GM23338 (cell line): Measurements from ENCODE around the gene MGAT5. TPM values are rescaled to one million over a fixed set of nuclear protein-coding genes. Genes with fewer than 3 reads are reported as not detected.

Experiments
- ATAC-seq: fragments of 200-7000 bp; cut with Tn5 transposase; 3 replicates; pipeline ENCODE4 v1.9.1; 2020
- DNase-seq: peaks from one replicate; pipeline ENCODE4 v3.0.0-alpha.2; 2015; ENCODE audit warnings: low spot score
- H2AFZ ChIP-seq: fragments of 200-600 bp; sonication (generic); 2 replicates; pipeline ENCODE4 v1.8.0; 2016; ENCODE audit warnings: antibody characterized with exemption, mild to moderate bottlenecking, moderate library complexity
- H3F3A ChIP-seq: fragments of 200-600 bp; sonication (generic); replicated peaks from 2 replicates; pipeline ENCODE4 v1.8.0; 2017; ENCODE audit warnings: antibody characterized with exemption, mixed run types, low read depth
- H3K27ac ChIP-seq: fragments of 200-600 bp; sonication (generic); 2 replicates; pipeline ENCODE4 v1.6.1; 2016; ENCODE audit warnings: low read depth
- H3K27me3 ChIP-seq: fragments of 200-600 bp; sonication (generic); 2 replicates; pipeline ENCODE4 v1.8.0; 2016; ENCODE audit warnings: mild to moderate bottlenecking, mixed run types, moderate library complexity; ENCODE audit not compliant: insufficient read depth
- H3K36me3 ChIP-seq: fragments of 200-600 bp; sonication (generic); 2 replicates; pipeline ENCODE4 v1.8.0; 2016; ENCODE audit warnings: mild to moderate bottlenecking; ENCODE audit not compliant: insufficient read depth
- H3K4me1 ChIP-seq: fragments of 200-600 bp; sonication (generic); 2 replicates; pipeline ENCODE4 v1.8.0; 2016; ENCODE audit warnings: mild to moderate bottlenecking, moderate library complexity; ENCODE audit not compliant: insufficient read depth
- H3K4me2 ChIP-seq: fragments of 200-600 bp; sonication (generic); 2 replicates; pipeline ENCODE4 v1.7.1; 2017; ENCODE audit warnings: mixed run types
- H3K4me3 ChIP-seq: fragments of 200-600 bp; sonication (generic); 2 replicates; pipeline ENCODE4 v1.6.1; 2016; ENCODE audit warnings: mixed run types
- H3K79me2 ChIP-seq: fragments of 200-600 bp; sonication (generic); replicated peaks from 2 replicates; pipeline ENCODE4 v1.8.0; 2017; ENCODE audit warnings: mild to moderate bottlenecking; ENCODE audit not compliant: insufficient read depth
- H3K9me2 ChIP-seq: fragments of 200-600 bp; sonication (generic); 2 replicates; pipeline ENCODE4 v1.8.0; 2017; ENCODE audit not compliant: insufficient read depth
- H4K20me1 ChIP-seq: fragments of 200-600 bp; sonication (generic); replicated peaks from 2 replicates; pipeline ENCODE4 v1.8.0; 2017; ENCODE audit warnings: mild to moderate bottlenecking; ENCODE audit not compliant: insufficient read depth
- H3K27ac Mint-ChIP-seq: 2 replicates; pipeline ENCODE4 v1.8.0; 2020; ENCODE audit warnings: inconsistent platforms, mild to moderate bottlenecking, moderate library complexity, mixed read lengths
- H3K27me3 Mint-ChIP-seq: 3 replicates; pipeline ENCODE4 v1.8.0; 2022; ENCODE audit warnings: low read depth, mild to moderate bottlenecking, moderate library complexity, mixed read lengths, inconsistent platforms; ENCODE audit not compliant: insufficient read depth, poor library complexity
- H3K36me3 Mint-ChIP-seq: 3 replicates; pipeline ENCODE4 v1.8.0; 2021; ENCODE audit warnings: low read depth, mild to moderate bottlenecking, inconsistent platforms, moderate library complexity, mixed read lengths
- H3K4me1 Mint-ChIP-seq: 3 replicates; pipeline ENCODE4 v1.8.0; 2020; ENCODE audit warnings: mild to moderate bottlenecking, inconsistent platforms, mixed read lengths
- H3K4me3 Mint-ChIP-seq: 3 replicates; pipeline ENCODE4 v1.8.0; 2021; ENCODE audit warnings: moderate library complexity, mild to moderate bottlenecking, inconsistent platforms, mixed read lengths
- H3K9me3 Mint-ChIP-seq: 3 replicates; pipeline ENCODE4 v1.8.0; 2020; ENCODE audit warnings: moderate library complexity, mild to moderate bottlenecking, inconsistent platforms, mixed read lengths
- CREB1 ChIP-seq: fragments of 250-450 bp; sonication (Bioruptor Pico); IDR thresholded peaks from 2 replicates; pipeline ENCODE4 v1.5.0; 2020; ENCODE audit warnings: low read depth, mild to moderate bottlenecking, moderate library complexity
- ETS1 ChIP-seq: IDR thresholded peaks from 2 replicates; pipeline ENCODE4 v1.6.1; 2016; ENCODE audit warnings: antibody characterized with exemption
- EZH2 ChIP-seq: fragments of 200-600 bp; sonication (generic); IDR thresholded peaks from one replicate; pipeline ENCODE4 v1.8.0; 2017; ENCODE audit warnings: antibody characterized with exemption, mild to moderate bottlenecking, low read depth; ENCODE audit not compliant: unreplicated experiment
- EZH2phosphoT487 ChIP-seq: fragments of 200-600 bp; sonication (generic); IDR thresholded peaks from one replicate; pipeline ENCODE4 v1.8.1; 2018; ENCODE audit warnings: antibody characterized with exemption; ENCODE audit not compliant: unreplicated experiment
- JUNB ChIP-seq: IDR thresholded peaks from one replicate; pipeline ENCODE4 v1.6.1; 2016; ENCODE audit warnings: antibody characterized with exemption; ENCODE audit not compliant: unreplicated experiment
- NANOG ChIP-seq: IDR thresholded peaks from 2 replicates; pipeline ENCODE4 v1.6.1; 2016; ENCODE audit warnings: antibody characterized with exemption, borderline replicate concordance
- POLR2AphosphoS5 ChIP-seq: IDR thresholded peaks from 2 replicates; pipeline ENCODE4 v1.6.1; 2016; ENCODE audit warnings: antibody characterized with exemption, low read depth
- REST ChIP-seq: IDR thresholded peaks from one replicate; pipeline ENCODE4 v1.6.1; 2018; ENCODE audit warnings: antibody characterized with exemption; ENCODE audit not compliant: unreplicated experiment
- ZNF114 ChIP-seq: fragments of 250-450 bp; sonication (Bioruptor Pico); IDR thresholded peaks from 2 replicates; pipeline ENCODE4 v1.5.0; 2020; ENCODE audit warnings: mild to moderate bottlenecking, moderate library complexity
- ZNF462 ChIP-seq: fragments of 250-450 bp; sonication (Bioruptor Pico); IDR thresholded peaks from 2 replicates; pipeline ENCODE4 v1.5.0; 2020; ENCODE audit warnings: mild to moderate bottlenecking, moderate library complexity
- polyA plus RNA-seq: library from polyadenylated mRNA; unstranded; fragments of >200 nt; fragmentation: Nextera tagmentation; extraction: Ambion mirVana; gene quantifications from 2 replicates; pipeline ENCODE4 v1.2.1, GENCODE V29; 2016
- total RNA-seq: library from RNA; depleted of rRNA; stranded (reverse); fragments of >200 nt; shearing (Covaris generic); gene quantifications from 2 replicates; pipeline ENCODE4 v1.2.3, GENCODE V29; 2014

Gene MGAT5
- total and polyA plus RNA-seq, 2 experiments from 2014 or later: 4.6 to 27.6 TPM

GRCh38 chr2:134319596-134320254 is 65.9 kb downstream of the MGAT5 start:
- peak; percentile 35 for DNase-seq
- Histone ChIP-seq H2AFZ (no peak overlapping the region), H3K27me3 (no peaks in the 10 kb centered on the region), H3K4me2 (peak overlapping the region; percentile 64; the same call in 1 of the 2 replicates), H3F3A (no peaks in the 10 kb centered on the region), H3K9me2 (peaks cover 6% of the 10 kb centered on the region), H3K4me3 (peak overlapping the region; percentile 27; the same call in 1 of the 2 replicates), H3K4me1 (peaks cover 13% of the 10 kb centered on the region), H3K36me3 (no peaks in the 10 kb centered on the region), H3K79me2 (peaks cover 8% of the 10 kb centered on the region; the same call in 1 of the 2 replicates), H4K20me1 (peaks cover 4% of the 10 kb centered on the region; the same call in 1 of the 2 replicates), H3K27ac (no peak overlapping the region)
- peaks cover 6% of the 10 kb centered on the region for H3K27me3 Mint-ChIP-seq
- H3K9me3 Mint-ChIP-seq: peaks cover 5% of the 10 kb centered on the region; the same call in 2 of the 3 replicates
- H3K27ac Mint-ChIP-seq: peak overlapping the region; percentile 76; the same call in 1 of the 2 replicates
- peaks cover 38% of the 10 kb centered on the region for H3K36me3 Mint-ChIP-seq
- H3K4me1 Mint-ChIP-seq: peaks cover 13% of the 10 kb centered on the region
- ATAC-seq: peak; percentile 72
- TF ChIP-seq POLR2AphosphoS5 (no peak), ZNF462 (peak; percentile 46; the same call in 1 of the 2 replicates)
- peak overlapping the region; percentile 34; the same call in 1 of the 3 replicates for H3K4me3 Mint-ChIP-seq

DNA sequence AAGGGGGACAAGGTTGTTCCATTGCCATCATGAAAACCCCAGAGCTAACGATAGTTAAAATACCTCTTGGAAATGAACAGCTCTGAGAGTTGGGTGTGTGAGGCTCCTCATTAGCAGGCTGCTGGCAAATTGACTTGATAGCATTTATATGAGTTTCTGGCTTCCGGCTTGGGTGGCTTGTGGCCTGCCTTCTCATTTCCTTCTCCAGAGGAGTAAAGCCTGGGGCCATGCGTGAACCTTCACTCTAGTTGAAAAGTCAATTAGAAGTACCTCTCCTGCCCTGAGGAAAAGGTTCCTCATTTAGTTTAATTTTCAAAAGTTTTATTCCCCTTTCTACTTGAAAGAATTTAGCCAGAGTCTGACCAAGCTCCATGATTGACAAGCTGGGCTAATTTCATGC is 67.1 kb downstream of the MGAT5 start:
- Histone ChIP-seq H3K36me3 (no peaks in the 10 kb centered on the region), H3F3A (no peaks in the 10 kb centered on the region), H3K9me2 (peaks cover 6% of the 10 kb centered on the region), H2AFZ (no peak overlapping the region), H3K4me2 (no peak overlapping the region), H4K20me1 (no peaks in the 10 kb centered on the region), H3K27ac (no peak overlapping the region), H3K79me2 (peaks cover under 1% of the 10 kb centered on the region; the same call in 1 of the 2 replicates), H3K4me3 (no peak overlapping the region), H3K4me1 (peaks cover 13% of the 10 kb centered on the region), H3K27me3 (no peaks in the 10 kb centered on the region)
- Mint-ChIP-seq H3K4me1 (peaks cover 13% of the 10 kb centered on the region), H3K9me3 (peaks cover 5% of the 10 kb centered on the region; the same call in 2 of the 3 replicates), H3K36me3 (peaks cover 38% of the 10 kb centered on the region), H3K27ac (no peak overlapping the region), H3K4me3 (no peak overlapping the region), H3K27me3 (peaks cover 6% of the 10 kb centered on the region)
- DNase-seq (no peak), ATAC-seq (no peak)
- no peak for TF ChIP-seq REST
- no peak for TF ChIP-seq NANOG
- TF ChIP-seq EZH2phosphoT487: no peak
- TF ChIP-seq EZH2: no peak
- TF ChIP-seq CREB1: no peak
- no peak for TF ChIP-seq JUNB
- TF ChIP-seq ETS1: no peak
- TF ChIP-seq ZNF114 (CRISPR knock-in tag): no peak
